Measurements from ENCODE around the gene ABCB7.

ABCB7 gene

GRCh38 chrX:75158054-75158453 is 2.0 kb upstream of the ABCB7 start:
- no peak overlapping the region for H3K4me2 ChIP-seq
- H3K4me3 ChIP-seq (IDR thresholded peaks at IDR 0.05; ENCODE audit: insufficient read depth, low read depth, low read length): no peak overlapping the region
- TF ChIP-seq CTCF (conservative IDR thresholded peaks at IDR 0.05; ENCODE audit: low read depth, low read length): no peak
- H3K36me3 ChIP-seq (ENCODE audit: insufficient read depth): no peaks in the 10 kb centered on the region
- H4K20me1 ChIP-seq (ENCODE audit: insufficient read depth): no peaks in the 10 kb centered on the region
- H3K4me1 ChIP-seq (ENCODE audit: low read depth, poor library complexity, severe bottlenecking): peaks cover 6% of the 10 kb centered on the region
- H2AFZ ChIP-seq (ENCODE audit: low read depth): no peak overlapping the region
- no peak overlapping the region for H3K9ac ChIP-seq
- H3K27ac ChIP-seq: no peak overlapping the region
- no peaks in the 10 kb centered on the region for H3K27me3 ChIP-seq (ENCODE audit: insufficient read depth, low read depth)
- peaks cover 13% of the 10 kb centered on the region; the same call in 1 of the 2 replicates for H3K79me2 ChIP-seq (ENCODE audit: insufficient read depth, low read depth)

GRCh38 chrX:75156531-75156945 is 455 bp upstream of the ABCB7 start:
- Histone ChIP-seq H3K4me2 (peak overlapping the region; percentile 69), H3K27ac (peak overlapping the region; percentile 89), H4K20me1 (ENCODE audit: insufficient read depth) (no peaks in the 10 kb centered on the region), H3K4me3 (IDR thresholded peaks at IDR 0.05; ENCODE audit: insufficient read depth, low read depth, low read length) (no peak overlapping the region), H3K79me2 (ENCODE audit: insufficient read depth, low read depth) (peaks cover 13% of the 10 kb centered on the region; the same call in 1 of the 2 replicates), H3K36me3 (ENCODE audit: insufficient read depth) (no peaks in the 10 kb centered on the region), H3K27me3 (ENCODE audit: insufficient read depth, low read depth) (no peaks in the 10 kb centered on the region), H3K9ac (peak overlapping the region; percentile 85; the same call in 1 of the 2 replicates), H3K4me1 (ENCODE audit: low read depth, poor library complexity, severe bottlenecking) (peaks cover 6% of the 10 kb centered on the region), H2AFZ (ENCODE audit: low read depth) (peak overlapping the region; percentile 63)
- no peak for TF ChIP-seq CTCF (conservative IDR thresholded peaks at IDR 0.05; ENCODE audit: low read depth, low read length)

GRCh38 chrX:75155447-75155826 is 646 bp downstream of the ABCB7 start:
- Histone ChIP-seq H3K79me2 (ENCODE audit: insufficient read depth, low read depth) (peaks cover 13% of the 10 kb centered on the region; the same call in 1 of the 2 replicates), H3K4me2 (peak overlapping the region; percentile 52), H3K27ac (peak overlapping the region; percentile 89), H2AFZ (ENCODE audit: low read depth) (peak overlapping the region; percentile 63), H3K9ac (peak overlapping the region; percentile 85), H4K20me1 (ENCODE audit: insufficient read depth) (no peaks in the 10 kb centered on the region), H3K4me1 (ENCODE audit: low read depth, poor library complexity, severe bottlenecking) (peaks cover 6% of the 10 kb centered on the region), H3K36me3 (ENCODE audit: insufficient read depth) (no peaks in the 10 kb centered on the region), H3K4me3 (IDR thresholded peaks at IDR 0.05; ENCODE audit: insufficient read depth, low read depth, low read length) (no peak overlapping the region), H3K27me3 (ENCODE audit: insufficient read depth, low read depth) (no peaks in the 10 kb centered on the region)
- TF ChIP-seq CTCF (conservative IDR thresholded peaks at IDR 0.05; ENCODE audit: low read depth, low read length): no peak

- H4K20me1 ChIP-seq (ENCODE audit: insufficient read depth): no peaks in the 10 kb centered on the region
- H2AFZ ChIP-seq (ENCODE audit: low read depth): no peak overlapping the region
- peaks cover 6% of the 10 kb centered on the region for H3K4me1 ChIP-seq (ENCODE audit: low read depth, poor library complexity, severe bottlenecking)
- H3K27ac ChIP-seq: no peak overlapping the region
- no peak overlapping the region for H3K9ac ChIP-seq
- H3K27me3 ChIP-seq (ENCODE audit: insufficient read depth, low read depth): no peaks in the 10 kb centered on the region
- no peak for TF ChIP-seq CTCF (conservative IDR thresholded peaks at IDR 0.05; ENCODE audit: low read depth, low read length)
- H3K4me2 ChIP-seq: peak overlapping the region; percentile 52
- H3K36me3 ChIP-seq (ENCODE audit: insufficient read depth): no peaks in the 10 kb centered on the region
- no peak overlapping the region for H3K4me3 ChIP-seq (IDR thresholded peaks at IDR 0.05; ENCODE audit: insufficient read depth, low read depth, low read length)
- peaks cover 13% of the 10 kb centered on the region; the same call in 1 of the 2 replicates for H3K79me2 ChIP-seq (ENCODE audit: insufficient read depth, low read depth)
Observed at GRCh38 chrX:75154871-75155270, 1.2 kb downstream of the ABCB7 start.
